Stimulated activated CD8-positive, alpha-beta memory T cell treated with anti-CD3 and anti-CD28 coated beads, Interleukin-12 subunit alpha, Interleukin-12 subunit beta, amount 100 ng/mL, for 24 hours (primary cell): ENCODE measurements around the gene PARD3B.
"Not testable (repeated sequence)": the region's sequence is repeated elsewhere in the genome, so short reads cannot be mapped to it uniquely, and the experiment has no call there.

Source experiments
- DNase-seq: peaks from one replicate; pipeline ENCODE4 v3.0.0-alpha.2; 2020; ENCODE audit errors: extremely low read depth

PARD3B gene

DNA sequence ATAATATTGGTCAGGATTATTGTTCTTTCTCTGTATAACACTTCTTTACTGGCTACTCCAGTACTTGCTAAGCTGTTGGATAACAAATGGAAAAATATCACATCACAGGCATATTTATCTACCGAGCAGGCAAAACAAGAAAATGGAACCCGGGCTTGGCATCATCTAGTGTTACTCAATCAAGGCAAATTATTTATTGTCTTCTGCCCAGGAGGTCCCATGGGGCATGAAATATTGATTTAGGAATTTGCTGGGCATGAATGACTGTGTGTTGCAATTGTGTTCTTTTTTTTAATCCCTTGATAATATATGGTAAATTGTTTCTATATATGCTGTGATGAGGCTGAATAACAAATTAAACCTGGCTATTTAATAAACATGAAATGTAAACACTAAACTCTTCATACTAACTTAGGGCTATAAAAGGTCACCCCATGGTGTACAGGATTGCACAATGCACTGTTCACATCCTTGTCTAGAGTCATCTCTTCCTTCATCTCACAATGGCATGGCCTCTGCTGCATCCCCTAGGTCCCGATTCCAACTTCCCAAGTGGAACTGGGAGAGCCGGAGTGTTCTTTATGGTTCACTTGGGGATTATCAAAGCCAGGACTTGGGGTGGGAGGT is 2.2 kb upstream of the PARD3B start:
- no peak for DNase-seq

DNA sequence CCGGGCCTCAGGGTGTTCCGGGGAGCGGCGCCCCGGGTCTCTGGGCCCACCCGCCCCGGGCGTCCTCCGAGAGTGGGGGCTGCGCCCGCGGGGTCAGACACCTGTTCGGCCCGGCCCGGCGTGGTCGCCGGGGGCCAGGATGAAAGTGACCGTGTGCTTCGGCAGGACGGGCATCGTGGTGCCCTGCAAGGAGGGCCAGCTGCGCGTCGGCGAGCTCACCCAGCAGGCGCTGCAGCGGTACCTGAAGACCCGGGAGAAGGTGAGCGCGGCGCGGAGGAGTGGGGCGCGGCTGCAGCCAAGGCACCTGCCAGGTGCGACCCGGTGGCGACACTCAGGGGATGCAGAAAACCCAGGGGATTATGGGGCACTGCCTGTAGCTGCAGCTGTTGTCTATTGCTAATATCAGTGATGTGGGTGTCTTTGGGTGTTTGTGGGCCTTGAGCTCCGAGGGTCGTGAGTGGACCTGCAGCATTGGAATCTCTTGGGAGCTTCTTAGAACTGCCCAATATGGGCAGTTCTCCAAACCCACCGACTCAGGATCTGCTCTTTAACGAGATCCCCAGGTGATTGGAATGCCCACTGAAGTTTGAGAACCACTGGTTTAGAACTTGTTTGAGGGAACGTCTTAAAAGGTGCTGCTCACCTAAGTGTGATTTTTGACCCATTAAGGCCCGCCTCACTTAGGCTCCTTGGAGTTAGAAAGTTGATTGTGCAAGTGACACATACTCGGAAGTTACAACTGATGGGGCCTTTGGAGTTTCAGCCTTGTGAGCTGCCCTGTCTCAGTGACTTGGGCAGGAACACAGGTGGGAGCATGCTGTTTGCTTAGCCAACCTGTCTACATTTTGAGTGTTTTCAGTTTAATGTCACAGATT is 823 bp downstream of the PARD3B start:
- no peak for DNase-seq

DNA sequence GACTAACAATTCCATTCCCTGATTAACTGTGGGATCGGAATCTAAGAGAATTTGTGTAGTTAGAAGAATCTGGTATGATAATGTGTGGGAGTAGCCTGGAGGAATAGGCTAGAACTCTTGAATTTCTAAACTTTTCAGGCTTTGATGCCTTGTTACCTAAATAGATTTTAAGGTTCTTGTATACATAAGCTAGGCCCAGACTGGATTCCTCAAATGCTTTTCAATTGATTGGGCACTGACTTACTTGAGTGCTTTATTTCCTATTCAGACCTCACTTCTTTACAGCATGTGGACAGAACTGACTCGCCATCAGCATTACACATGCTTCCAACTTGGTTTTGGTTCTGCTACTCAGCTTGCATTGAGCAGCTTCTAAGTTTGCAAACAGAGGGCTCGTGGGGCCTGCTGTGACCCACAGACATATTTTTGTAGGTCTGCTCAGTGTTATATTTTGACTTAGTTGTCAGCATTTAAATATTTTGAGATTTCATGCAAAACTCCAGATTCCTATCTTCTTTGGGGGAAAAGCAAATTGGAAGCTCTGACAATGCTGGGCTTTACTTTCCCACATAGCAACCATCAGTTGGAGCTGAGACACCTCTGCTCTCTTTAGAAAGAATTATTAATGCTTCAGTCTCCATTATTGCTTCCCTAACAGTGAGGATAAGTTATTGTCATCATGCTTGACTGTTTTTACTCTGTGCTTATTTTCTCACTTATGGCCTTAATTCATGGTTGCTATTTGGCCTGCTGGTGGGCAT is 5.7 kb downstream of the PARD3B start:
- DNase-seq: no peak

DNA sequence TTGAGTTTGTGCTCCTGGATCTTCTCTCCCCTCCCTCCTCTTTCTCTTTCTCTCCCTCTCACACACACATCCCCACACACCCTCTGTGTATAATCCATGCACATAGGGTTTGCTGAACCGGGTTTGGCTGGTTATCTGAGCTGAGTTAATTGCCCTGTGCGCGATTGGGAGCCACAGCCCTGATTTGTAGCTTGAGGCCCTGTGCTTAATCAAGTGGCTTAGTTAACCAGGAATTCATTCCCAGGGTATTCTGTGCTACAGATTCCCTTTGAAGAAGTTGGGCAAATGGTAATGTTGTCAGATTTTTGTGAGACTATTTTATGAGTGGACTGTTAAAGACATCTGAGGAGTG is 6.2 kb downstream of the PARD3B start:
- DNase-seq: no peak

DNA sequence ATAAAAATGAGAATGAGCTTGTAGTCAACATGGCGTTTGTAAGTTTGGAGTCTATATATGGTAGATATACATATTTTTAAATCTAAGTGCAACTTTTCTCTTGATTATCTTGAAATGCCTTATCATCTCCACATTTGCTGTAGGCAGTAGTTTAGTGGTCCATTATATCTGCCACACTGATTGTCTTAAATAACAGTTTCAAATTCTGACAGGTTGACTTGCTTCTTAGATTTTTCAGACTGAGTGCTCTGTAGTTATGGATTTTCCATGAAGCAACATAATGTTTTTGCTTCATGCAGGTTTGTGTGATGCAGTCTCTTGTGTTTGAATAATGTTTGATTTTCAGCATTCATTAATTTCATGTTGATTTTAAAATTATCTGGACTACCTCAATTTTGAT is 12.3 kb downstream of the PARD3B start:
- no peak for DNase-seq

DNA sequence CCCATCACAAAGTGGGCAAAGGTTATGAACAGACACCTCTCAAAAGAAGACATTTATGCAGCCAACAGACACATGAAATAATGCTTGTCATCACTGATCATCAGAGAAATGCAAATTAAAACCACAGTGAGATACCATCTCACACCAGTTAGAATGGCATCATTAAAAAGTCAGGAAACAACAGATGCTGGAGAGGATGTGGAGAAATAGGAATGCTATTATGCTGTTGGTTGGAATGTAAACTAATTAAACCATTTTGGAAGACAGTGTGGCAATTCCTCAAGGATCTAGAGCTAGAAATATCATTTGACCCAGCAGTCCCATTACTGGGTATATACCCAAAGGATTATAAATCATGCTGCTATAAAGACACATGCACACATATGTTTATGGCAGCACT is 14.1 kb downstream of the PARD3B start:
- not testable (repeated sequence) for DNase-seq

DNA sequence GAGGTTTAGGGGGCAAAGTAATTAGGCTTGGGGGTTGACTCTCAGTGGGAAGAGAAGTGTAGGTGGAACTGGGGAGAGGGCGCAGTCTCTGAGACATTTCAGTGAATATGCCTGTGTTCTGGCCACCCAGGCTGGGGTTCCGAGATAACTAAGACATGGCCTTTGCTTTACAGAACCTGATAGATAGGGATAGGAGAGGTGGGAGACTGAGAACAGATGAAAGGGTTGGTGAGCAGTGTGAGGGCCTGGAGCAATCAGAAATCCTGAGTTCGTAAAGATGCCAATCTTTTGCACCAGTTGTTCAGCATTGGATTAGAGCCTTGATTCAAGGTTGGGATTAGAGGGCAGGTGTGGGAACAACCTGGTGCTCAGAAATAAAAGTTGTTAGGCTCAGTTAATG is 15.6 kb downstream of the PARD3B start:
- no peak for DNase-seq

DNA sequence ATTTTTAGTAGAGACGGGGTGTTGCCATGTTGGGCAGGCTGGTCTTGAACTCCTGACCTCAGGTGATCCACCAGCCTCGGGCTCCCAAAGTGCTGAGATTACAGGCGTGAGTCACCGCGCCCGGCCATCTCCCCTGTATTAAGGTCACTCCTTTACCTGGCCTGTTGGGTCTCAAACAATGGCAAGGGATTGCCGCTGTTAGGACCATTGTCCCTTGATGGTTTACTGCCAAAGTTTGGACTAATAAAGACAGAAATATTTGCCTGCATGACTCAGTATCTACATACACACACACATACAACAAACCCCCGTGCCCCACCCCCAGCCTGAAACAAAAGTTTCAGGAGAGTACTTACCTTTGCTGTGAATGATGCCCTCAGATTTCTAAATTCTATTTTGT is 16.5 kb downstream of the PARD3B start:
- no peak for DNase-seq

DNA sequence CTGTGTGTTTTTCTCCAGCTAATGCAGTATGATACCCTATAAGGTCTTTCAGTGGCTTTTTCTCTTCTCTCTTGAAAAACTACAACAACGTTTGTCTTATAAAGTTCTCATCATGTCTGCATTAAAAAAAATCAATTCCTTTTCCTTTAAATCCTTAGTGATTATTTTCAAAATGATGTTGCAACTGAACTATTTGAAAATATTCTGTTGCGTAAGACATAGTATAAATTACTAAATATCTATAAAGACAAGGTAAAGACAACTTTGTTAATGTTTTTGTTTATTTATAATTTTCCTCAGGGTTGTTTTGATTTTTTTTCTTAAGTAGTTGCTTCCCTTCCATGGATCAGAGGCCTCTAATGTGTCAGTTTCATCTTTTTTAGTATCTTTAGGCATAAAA is 21.2 kb downstream of the PARD3B start:
- DNase-seq: no peak

DNA sequence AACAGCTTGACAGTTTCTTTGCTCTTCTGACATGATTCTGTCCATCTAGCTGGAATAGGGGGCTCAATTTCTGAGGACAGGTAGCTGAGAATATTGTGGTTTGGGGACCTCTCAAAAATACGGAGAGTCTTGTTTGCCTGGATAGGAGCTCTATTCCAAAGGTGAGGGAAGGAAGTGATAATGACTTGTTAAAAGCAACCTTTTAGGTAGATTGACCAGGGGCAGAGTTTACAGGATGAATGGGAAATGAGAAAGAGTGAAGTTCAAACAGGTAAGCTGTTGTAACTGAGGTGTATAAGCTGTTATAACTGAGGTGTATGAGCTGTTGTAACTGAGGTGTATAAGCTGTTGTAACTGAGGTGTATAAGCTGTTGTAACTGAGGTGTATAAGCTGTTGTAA is 25.1 kb downstream of the PARD3B start:
- no peak for DNase-seq

DNA sequence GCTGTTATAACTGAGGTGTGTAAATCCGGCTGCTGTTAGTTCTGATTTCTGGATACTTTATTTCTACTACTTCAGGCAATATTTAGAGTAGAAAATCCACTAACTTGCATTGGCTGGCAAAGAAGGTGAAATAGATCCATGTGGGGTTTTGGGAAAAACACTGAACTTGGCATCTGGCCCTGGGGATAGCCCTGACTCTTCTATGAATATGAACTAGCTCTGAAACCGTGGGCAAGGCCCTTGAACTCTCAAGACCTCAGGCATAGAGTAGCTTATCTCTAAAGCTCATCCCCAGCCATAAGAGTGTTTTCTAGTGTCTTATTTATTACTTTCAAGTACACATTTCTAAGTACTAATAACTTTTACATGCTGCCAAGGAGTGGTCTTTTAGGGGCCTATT is 25.8 kb downstream of the PARD3B start:
- DNase-seq: no peak

DNA sequence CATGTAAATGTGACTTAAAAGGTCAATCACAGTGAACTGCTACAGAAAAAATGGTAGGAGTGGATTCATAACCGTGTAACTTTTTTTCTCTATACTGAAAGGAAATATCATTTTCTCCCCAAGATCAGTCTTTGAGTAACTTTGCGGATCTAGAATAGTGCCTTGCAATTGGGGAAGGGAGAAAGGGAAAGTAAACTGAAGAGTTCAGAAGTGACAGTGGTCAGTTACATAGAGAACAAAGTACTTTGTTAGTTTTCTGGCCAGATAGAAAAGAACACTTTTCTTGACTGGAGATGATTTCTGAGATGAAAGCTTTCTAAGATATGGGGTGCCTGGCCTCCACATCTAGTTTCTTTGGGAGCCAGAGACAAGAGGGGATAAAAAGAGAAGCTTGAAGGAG is 26.6 kb downstream of the PARD3B start:
- no peak for DNase-seq

DNA sequence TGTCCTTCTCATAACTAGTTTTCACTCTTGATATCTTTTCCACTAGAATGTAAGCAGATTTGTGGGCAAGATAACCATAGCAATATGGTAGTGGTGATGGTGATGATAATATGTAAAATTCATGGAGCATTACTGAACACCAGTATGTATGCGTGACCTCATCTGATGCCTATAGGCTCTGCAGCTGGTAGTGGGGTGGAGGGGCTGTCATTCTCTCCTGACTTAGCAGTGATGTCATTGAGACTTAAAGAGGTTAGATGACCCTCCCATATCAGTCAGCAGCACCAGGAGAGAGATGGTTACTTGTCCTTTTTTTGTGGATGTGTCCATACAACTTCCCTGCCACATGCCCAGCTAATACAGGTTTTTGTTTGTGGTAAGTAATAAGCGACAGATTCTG is 27.9 kb downstream of the PARD3B start:
- DNase-seq: no peak

DNA sequence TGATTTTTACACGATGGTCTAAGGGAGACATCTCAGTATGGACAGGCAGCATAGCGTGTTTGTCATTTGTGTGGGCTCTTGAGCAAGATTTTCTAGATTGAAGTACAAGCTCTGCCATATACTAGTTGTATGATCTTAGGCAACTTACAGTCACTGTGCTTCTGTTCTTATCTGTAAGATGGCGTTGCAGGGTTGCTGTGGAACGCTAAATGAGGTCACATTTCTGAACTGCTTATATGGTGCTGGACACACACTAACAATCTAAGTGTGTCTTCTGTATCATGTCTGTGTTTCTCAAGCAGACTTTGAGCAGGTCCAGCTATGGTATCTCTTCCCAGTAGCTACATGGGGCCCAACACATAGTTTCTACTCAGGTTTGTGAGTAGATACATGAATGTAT is 29.2 kb downstream of the PARD3B start:
- DNase-seq: no peak

DNA sequence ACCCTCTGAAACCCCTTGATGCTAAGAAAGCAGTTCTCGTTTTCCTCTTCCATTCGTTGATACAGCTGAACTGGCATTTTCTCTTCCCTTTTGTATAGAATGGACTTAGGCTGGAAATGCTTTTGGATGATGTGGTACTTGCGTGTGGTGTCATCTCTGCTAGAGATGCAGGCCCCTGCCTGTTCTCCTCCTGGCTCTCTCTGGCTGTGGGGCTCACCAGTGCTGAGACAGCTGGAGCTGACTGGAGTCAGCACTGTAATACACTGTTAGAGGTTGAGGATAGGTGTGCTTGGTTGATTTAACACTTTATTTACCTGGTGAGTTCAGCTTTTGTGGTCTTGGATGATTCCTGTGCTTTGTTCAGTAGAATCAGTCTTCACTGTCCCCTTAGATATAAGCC is 30.2 kb downstream of the PARD3B start:
- DNase-seq: no peak

DNA sequence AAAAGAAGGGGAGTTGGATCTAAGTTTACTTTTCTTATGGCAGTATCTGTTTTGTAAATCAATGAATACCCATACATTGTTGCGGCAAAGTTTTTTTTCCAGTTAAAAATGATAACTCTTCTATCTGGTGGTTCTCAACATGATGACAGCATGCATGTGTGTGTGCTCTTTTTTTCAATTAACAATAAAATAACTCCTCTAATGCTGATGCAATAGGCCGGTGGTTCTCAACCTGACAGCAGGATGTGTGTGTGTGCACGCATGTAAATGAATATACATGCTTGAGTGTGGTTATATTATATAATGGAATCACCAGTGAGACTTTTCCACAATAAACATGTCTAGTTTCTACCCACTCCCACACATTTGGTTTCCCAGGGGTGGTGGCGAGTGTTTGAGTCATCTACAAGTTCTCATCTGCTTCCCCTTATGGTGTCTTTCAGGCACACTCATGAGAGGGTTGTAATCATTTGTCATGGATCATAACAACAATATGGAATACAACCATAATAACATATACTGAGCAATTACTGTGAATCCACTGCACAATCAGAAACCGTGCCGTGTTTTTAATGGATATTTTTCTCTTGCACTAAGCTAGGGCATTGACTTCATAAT is 31.2 kb downstream of the PARD3B start:
- no peak for DNase-seq

DNA sequence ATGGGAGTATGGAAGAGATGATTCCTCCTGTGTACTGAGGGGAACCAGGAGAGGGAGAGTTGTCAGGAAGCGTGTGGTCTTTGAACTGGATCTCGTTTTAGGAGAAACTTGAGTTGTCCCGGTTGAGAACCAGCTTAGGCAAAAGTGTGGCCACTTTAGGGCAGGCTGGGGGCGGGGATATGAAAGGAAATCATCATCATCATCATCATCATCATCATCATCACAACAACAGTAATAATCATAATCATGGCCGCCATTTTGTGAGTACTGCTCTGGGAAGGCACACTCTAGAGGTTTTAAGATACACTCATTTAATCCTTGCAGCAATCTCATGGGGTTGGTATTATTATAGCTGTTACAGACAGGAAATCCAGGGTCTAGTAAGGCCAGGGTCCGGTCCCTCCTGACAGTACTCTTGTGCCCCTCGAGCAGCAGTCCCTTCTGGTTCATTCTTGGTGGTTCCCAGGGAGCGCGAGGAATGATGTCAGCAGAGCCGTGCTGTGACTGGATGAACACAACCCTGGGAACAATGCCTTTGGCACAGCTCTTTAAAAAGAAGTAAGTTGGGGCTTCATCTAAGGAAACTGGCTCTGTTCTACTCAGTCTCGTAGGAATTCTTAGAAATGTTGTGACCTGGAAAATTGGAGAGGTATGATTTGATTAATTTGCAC is 33.8 kb downstream of the PARD3B start:
- no peak for DNase-seq

DNA sequence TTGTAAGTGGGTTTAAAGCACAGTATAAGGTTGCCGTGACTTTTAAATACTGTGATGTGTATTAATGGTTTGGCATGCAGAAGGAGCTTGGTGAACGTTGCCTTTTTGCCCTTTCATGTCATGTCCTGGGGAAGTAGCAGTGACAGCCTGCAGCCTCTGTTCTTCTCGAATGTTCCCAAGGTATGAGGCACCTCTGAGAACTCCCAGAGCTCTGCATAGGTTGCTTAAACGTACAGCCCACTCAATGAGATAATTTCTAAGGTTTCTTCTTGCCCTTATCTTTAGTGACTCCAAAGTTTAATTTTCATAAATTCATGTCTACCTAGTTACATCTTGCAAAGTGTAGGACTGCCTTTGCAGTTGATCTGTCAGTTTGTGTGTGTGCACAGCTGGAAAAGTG is 36.7 kb downstream of the PARD3B start:
- no peak for DNase-seq

DNA sequence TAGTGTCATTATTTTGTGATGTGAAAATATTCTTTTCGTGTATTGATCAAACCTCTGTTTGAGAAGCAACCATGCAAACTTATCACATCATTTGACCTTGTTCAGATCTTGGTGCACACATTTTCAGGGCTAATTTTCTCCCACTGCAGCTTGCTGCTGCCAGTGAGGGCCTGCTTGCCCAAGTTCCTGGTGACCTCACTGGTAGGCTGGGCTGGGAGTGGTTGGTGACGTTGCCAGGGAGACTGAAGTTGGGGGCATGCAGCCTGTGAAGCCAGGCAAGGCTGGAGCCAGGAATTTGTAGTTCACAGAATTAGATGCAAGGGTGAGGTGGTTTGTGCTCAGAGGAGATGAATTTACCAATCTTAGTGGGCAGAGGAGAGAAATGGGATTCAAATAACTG is 38.5 kb downstream of the PARD3B start:
- DNase-seq: no peak

DNA sequence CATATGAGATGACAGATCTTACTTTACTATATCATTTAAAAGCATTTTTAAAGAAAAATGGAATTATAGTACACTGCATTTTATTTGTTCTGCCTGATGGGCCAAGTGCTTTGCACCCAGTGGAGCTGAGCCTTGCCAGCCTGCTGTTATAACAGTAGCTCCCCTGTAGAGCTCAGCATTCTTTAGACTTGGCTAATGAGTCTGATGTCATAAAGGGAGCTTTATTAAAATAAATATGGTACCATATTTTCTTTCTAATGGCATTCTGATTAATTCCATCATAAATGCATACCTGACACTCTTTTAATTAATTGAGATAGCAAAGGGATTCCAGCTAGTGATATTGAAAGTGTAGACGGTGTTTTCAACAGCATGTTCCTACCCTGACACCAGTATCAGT is 40.7 kb downstream of the PARD3B start:
- no peak for DNase-seq

DNA sequence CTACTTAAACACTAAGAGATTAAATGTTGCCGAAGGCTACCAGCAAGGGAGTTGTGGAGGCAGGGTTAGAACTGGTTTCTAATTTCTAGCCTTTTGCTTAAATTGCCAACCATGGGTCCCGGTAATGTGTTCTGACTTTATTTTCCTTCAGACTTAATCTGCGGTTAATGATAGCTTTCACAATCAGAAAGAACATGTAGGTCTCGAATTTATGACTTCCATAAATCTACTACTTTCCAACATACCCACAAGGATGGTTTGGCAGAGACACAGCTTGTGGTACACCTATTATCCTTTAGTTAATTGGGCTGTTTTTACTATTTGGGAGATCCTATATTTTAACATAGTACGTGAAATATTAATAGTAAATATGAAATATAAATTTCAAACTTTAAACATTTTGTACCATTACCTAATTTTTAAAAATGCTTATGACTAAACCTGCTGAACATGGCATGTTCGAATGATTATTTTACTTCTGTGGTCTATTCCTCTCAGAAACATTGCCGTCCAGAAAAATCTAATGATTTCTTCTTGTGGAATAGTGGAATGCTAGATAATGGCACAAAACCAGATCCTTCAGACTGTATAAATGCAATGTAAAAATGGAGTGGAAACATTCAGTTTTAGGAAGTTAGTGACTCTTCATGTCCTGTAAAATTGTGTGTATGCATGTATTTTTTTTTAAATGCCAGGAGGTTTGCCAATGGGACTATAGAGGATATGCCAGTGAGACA is 41.3 kb downstream of the PARD3B start:
- DNase-seq: no peak
